GM23338 (cell line): ENCODE data around the gene KCNC2.

Experiments used
- CREB1 ChIP-seq: fragments of 250-450 bp; sonication (Bioruptor Pico); IDR thresholded peaks from 2 replicates; pipeline ENCODE4 v1.5.0; 2020; ENCODE audit warnings: low read depth, mild to moderate bottlenecking, moderate library complexity
- EZH2 ChIP-seq: fragments of 200-600 bp; sonication (generic); IDR thresholded peaks from one replicate; pipeline ENCODE4 v1.8.0; 2017; ENCODE audit warnings: antibody characterized with exemption, mild to moderate bottlenecking, low read depth; ENCODE audit not compliant: unreplicated experiment
- EZH2phosphoT487 ChIP-seq: fragments of 200-600 bp; sonication (generic); IDR thresholded peaks from one replicate; pipeline ENCODE4 v1.8.1; 2018; ENCODE audit warnings: antibody characterized with exemption; ENCODE audit not compliant: unreplicated experiment
- JUNB ChIP-seq: IDR thresholded peaks from one replicate; pipeline ENCODE4 v1.6.1; 2016; ENCODE audit warnings: antibody characterized with exemption; ENCODE audit not compliant: unreplicated experiment
- NANOG ChIP-seq: IDR thresholded peaks from 2 replicates; pipeline ENCODE4 v1.6.1; 2016; ENCODE audit warnings: antibody characterized with exemption, borderline replicate concordance
- POLR2AphosphoS5 ChIP-seq: IDR thresholded peaks from 2 replicates; pipeline ENCODE4 v1.6.1; 2016; ENCODE audit warnings: antibody characterized with exemption, low read depth
- STAT1 ChIP-seq: IDR thresholded peaks from one replicate; pipeline ENCODE4 v1.6.1; 2016; ENCODE audit warnings: antibody characterized with exemption; ENCODE audit not compliant: unreplicated experiment
- ZNF114 ChIP-seq: fragments of 250-450 bp; sonication (Bioruptor Pico); IDR thresholded peaks from 2 replicates; pipeline ENCODE4 v1.5.0; 2020; ENCODE audit warnings: mild to moderate bottlenecking, moderate library complexity
- ZNF331 ChIP-seq: fragments of 250-450 bp; sonication (Bioruptor Pico); IDR thresholded peaks from 2 replicates; pipeline ENCODE4 v1.5.0; 2020; ENCODE audit warnings: low read depth, mild to moderate bottlenecking, moderate library complexity
- TF ChIP-seq, protein P1 (sequence below), 2 experiments: fragments of 200-600 bp in 1 of 2; sonication (generic) in 1 of 2; conservative IDR thresholded peaks; 2 replicates each; pipeline versions ENCODE4 v1.5.1 to v1.6.1; 2016 to 2017; ENCODE audit warnings: antibody characterized with exemption in 2 of 2, low read depth in 2 of 2, mild to moderate bottlenecking in 2 of 2, moderate library complexity in 1 of 2
- TF ChIP-seq, protein P2 (sequence below): IDR thresholded peaks from one replicate; pipeline ENCODE4 v1.6.1; 2018; ENCODE audit warnings: antibody characterized with exemption; ENCODE audit not compliant: unreplicated experiment
- TF ChIP-seq, protein P3 (sequence below): IDR thresholded peaks from 2 replicates; pipeline ENCODE4 v1.6.1; 2016; ENCODE audit warnings: antibody characterized with exemption

DNA sequence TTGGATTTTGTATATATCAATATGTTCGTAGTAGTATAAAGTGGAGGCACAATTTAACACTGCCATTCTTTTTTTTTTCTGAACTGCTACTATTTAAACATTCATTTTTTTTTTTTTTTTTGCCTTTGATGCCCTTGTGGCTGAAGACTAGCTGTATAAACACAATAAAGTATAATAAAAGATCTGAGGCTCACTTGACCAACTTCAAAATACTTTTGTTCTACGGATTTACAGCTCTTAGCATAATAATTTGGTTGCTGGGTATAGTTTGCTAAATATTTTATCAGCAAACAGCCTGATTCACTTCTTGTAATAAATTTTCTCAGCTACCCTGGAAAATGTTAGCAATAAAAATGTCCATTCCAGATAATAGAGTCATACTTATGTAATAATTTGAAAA is 128.3 kb downstream of the KCNC2 start:
- TF ChIP-seq, protein P1, sequence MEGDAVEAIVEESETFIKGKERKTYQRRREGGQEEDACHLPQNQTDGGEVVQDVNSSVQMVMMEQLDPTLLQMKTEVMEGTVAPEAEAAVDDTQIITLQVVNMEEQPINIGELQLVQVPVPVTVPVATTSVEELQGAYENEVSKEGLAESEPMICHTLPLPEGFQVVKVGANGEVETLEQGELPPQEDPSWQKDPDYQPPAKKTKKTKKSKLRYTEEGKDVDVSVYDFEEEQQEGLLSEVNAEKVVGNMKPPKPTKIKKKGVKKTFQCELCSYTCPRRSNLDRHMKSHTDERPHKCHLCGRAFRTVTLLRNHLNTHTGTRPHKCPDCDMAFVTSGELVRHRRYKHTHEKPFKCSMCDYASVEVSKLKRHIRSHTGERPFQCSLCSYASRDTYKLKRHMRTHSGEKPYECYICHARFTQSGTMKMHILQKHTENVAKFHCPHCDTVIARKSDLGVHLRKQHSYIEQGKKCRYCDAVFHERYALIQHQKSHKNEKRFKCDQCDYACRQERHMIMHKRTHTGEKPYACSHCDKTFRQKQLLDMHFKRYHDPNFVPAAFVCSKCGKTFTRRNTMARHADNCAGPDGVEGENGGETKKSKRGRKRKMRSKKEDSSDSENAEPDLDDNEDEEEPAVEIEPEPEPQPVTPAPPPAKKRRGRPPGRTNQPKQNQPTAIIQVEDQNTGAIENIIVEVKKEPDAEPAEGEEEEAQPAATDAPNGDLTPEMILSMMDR (conservative IDR thresholded peaks at IDR 0.05; ENCODE audit: low read depth in 2 of 2): no peak
- TF ChIP-seq EZH2phosphoT487 (no peak), EZH2 (no peak), POLR2AphosphoS5 (no peak), JUNB (no peak), STAT1 (no peak), CREB1 (CRISPR knock-in tag) (no peak), ZNF331 (CRISPR knock-in tag) (no peak), NANOG (no peak), ZNF114 (CRISPR knock-in tag) (no peak)
- TF ChIP-seq, protein P2, sequence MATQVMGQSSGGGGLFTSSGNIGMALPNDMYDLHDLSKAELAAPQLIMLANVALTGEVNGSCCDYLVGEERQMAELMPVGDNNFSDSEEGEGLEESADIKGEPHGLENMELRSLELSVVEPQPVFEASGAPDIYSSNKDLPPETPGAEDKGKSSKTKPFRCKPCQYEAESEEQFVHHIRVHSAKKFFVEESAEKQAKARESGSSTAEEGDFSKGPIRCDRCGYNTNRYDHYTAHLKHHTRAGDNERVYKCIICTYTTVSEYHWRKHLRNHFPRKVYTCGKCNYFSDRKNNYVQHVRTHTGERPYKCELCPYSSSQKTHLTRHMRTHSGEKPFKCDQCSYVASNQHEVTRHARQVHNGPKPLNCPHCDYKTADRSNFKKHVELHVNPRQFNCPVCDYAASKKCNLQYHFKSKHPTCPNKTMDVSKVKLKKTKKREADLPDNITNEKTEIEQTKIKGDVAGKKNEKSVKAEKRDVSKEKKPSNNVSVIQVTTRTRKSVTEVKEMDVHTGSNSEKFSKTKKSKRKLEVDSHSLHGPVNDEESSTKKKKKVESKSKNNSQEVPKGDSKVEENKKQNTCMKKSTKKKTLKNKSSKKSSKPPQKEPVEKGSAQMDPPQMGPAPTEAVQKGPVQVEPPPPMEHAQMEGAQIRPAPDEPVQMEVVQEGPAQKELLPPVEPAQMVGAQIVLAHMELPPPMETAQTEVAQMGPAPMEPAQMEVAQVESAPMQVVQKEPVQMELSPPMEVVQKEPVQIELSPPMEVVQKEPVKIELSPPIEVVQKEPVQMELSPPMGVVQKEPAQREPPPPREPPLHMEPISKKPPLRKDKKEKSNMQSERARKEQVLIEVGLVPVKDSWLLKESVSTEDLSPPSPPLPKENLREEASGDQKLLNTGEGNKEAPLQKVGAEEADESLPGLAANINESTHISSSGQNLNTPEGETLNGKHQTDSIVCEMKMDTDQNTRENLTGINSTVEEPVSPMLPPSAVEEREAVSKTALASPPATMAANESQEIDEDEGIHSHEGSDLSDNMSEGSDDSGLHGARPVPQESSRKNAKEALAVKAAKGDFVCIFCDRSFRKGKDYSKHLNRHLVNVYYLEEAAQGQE: no peak
- TF ChIP-seq, protein P3, sequence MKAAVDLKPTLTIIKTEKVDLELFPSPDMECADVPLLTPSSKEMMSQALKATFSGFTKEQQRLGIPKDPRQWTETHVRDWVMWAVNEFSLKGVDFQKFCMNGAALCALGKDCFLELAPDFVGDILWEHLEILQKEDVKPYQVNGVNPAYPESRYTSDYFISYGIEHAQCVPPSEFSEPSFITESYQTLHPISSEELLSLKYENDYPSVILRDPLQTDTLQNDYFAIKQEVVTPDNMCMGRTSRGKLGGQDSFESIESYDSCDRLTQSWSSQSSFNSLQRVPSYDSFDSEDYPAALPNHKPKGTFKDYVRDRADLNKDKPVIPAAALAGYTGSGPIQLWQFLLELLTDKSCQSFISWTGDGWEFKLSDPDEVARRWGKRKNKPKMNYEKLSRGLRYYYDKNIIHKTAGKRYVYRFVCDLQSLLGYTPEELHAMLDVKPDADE: no peak
